ENCODE results near the gene SLC12A4. TPM values are rescaled to one million over a fixed set of nuclear protein-coding genes. Genes with fewer than 3 reads are reported as not detected.

Gene SLC12A4
- total and polyA plus RNA-seq, 2 of the 13 experiments (the other 11 are each of a cell fraction or from before 2014, with no cell fraction given), result 65.1 to 84.3 TPM

GRCh38 chr16:67993207-67994039 lies 25.0 kb upstream of the SLC12A4 start (continued):
- TF ChIP-seq ZBTB25 (CRISPR knock-in tag; IDR thresholded peaks at IDR 0.05), result peak; percentile 88
- peak; percentile 97 for TF ChIP-seq RAD21 (CRISPR knock-in tag; IDR thresholded peaks at IDR 0.05)
- TF ChIP-seq IKZF4 (CRISPR knock-in tag; IDR thresholded peaks at IDR 0.05; ENCODE audit: borderline replicate concordance, low read depth, not compliant biosample characterization), result no peak
- peak; percentile 67 for TF ChIP-seq ZNF331 (CRISPR knock-in tag; IDR thresholded peaks at IDR 0.05)
- TF ChIP-seq THAP9 (CRISPR knock-in tag; IDR thresholded peaks at IDR 0.05; ENCODE audit: borderline replicate concordance), result peak; percentile 54; the same call in 1 of the 2 replicates
- no peak for TF ChIP-seq ZNF703 (CRISPR knock-in tag; IDR thresholded peaks at IDR 0.05; ENCODE audit: borderline replicate concordance)
- TF ChIP-seq MAFF (IDR thresholded peaks at IDR 0.05; ENCODE audit: low read depth, low read length), result no peak
- TF ChIP-seq TGIF2 (CRISPR knock-in tag; IDR thresholded peaks at IDR 0.05), result peak; percentile 24; the same call in 1 of the 2 replicates
- TF ChIP-seq ZNF44 (CRISPR knock-in tag; IDR thresholded peaks at IDR 0.05), result no peak
- no peak for TF ChIP-seq ZNF678 (CRISPR knock-in tag; IDR thresholded peaks at IDR 0.05)
- peak; percentile 74; the same call in 1 of the 2 replicates for TF ChIP-seq ZNF768 (CRISPR knock-in tag; IDR thresholded peaks at IDR 0.05)
- TF ChIP-seq ZNF747 (CRISPR knock-in tag; IDR thresholded peaks at IDR 0.05; ENCODE audit: borderline replicate concordance), result no peak; the same call in 1 of the 2 replicates
- no peak for TF ChIP-seq KDM1A (CRISPR knock-in tag; IDR thresholded peaks at IDR 0.05)
- no peak for TF ChIP-seq ATM (IDR thresholded peaks at IDR 0.05; ENCODE audit: borderline replicate concordance)
- TF ChIP-seq ZNF232 (CRISPR knock-in tag; IDR thresholded peaks at IDR 0.05; ENCODE audit: borderline replicate concordance), result no peak
- TF ChIP-seq ZFYVE20 (CRISPR knock-in tag; IDR thresholded peaks at IDR 0.05; ENCODE audit: borderline replicate concordance, low read depth), result no peak
- TF ChIP-seq REPIN1 (CRISPR knock-in tag; IDR thresholded peaks at IDR 0.05; ENCODE audit: borderline replicate concordance, low read depth), result peak; percentile 70
- no peak for TF ChIP-seq RFX3 (CRISPR knock-in tag; IDR thresholded peaks at IDR 0.05)
- peak; percentile 68; the same call in 1 of the 2 replicates for TF ChIP-seq ZNF770 (CRISPR knock-in tag; IDR thresholded peaks at IDR 0.05)
- peak; percentile 64 for TF ChIP-seq HNRNPLL (IDR thresholded peaks at IDR 0.05; ENCODE audit: low read depth, low read length, poor library complexity, severe bottlenecking)
- peak; percentile 23; the same call in 1 of the 2 replicates for TF ChIP-seq ELK4 (CRISPR knock-in tag; IDR thresholded peaks at IDR 0.05; ENCODE audit: borderline replicate concordance)
- TF ChIP-seq ZNF564 (CRISPR knock-in tag; IDR thresholded peaks at IDR 0.05), result no peak
- TF ChIP-seq KLF9 (CRISPR knock-in tag; IDR thresholded peaks at IDR 0.05; ENCODE audit: low read depth), result 0 out of 2 replicates have a peak, but pooled peaks have one; percentile 26
